Measurements from ENCODE around the gene MINDY4.

MINDY4 gene

DNA sequence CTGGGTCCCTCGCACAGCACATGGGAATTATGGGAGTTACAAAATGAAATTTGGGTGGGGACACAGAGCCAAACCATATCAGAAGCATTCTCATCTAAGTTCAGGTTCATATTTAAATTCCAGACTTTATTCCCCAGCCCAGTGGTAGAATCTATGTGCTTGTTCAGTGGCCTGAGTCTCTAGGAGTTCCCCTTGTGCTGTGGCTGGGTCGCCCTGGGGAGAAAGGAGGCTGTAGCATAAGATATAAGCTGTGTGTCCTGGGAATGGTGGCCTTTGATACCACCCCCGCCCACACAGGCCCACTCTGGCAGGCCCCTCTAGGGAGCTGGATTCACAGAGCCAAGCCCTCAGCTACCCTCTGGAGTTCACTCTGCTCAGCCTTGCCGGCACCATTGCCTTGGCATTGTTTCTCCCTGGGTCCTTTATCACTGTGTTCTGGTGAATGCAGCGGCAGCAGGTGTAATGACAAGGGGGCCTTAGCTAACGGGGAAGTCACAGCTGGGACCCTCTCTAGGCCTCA lies 64.2 kb downstream of the MINDY4 start:
- DNase-seq (ENCODE audit: insufficient read length, low spot score) (no peak), FAIRE-seq (no peak)
- TF ChIP-seq POU2F2 (IDR thresholded peaks at IDR 0.05; ENCODE audit: low read depth, low read length) (no peak), POLR2AphosphoS5 (IDR thresholded peaks at IDR 0.05; ENCODE audit: low read depth, low read length) (no peak), TAF1 (IDR thresholded peaks at IDR 0.05; ENCODE audit: low read depth, low read length) (no peak), POLR2A (IDR thresholded peaks at IDR 0.05; ENCODE audit: low read depth, low read length) (no peak), PAX5 (IDR thresholded peaks at IDR 0.05; ENCODE audit: insufficient read depth, low read length, severe bottlenecking) (no peak), SPI1 (IDR thresholded peaks at IDR 0.05; ENCODE audit: low read depth, low read length) (no peak)

DNA sequence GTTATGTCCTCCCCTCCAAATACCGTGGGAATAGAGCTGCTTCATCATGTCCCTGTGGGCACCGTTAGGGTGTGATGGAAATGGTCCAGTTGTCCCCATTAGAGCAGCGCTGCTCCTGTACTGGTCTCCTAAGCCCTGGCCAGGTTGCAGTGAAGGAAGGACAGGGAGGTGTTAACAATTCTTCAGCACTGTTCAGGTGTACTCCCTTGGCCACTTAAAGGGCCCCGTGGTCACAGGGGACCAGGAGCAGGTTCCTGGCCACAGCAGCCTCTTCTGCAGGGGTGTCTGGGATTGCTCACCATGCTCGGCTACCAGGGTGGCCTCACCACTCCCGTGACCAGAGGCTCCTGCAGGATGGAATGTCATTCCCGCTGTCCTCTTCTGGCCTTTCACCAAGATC lies 65.8 kb downstream of the MINDY4 start:
- FAIRE-seq (no peak), DNase-seq (ENCODE audit: insufficient read length, low spot score) (no peak)
- TF ChIP-seq POLR2A (IDR thresholded peaks at IDR 0.05; ENCODE audit: low read depth, low read length) (no peak), POU2F2 (IDR thresholded peaks at IDR 0.05; ENCODE audit: low read depth, low read length) (no peak), TAF1 (IDR thresholded peaks at IDR 0.05; ENCODE audit: low read depth, low read length) (no peak), SPI1 (IDR thresholded peaks at IDR 0.05; ENCODE audit: low read depth, low read length) (no peak), PAX5 (IDR thresholded peaks at IDR 0.05; ENCODE audit: insufficient read depth, low read length, severe bottlenecking) (no peak), POLR2AphosphoS5 (IDR thresholded peaks at IDR 0.05; ENCODE audit: low read depth, low read length) (no peak)

DNA sequence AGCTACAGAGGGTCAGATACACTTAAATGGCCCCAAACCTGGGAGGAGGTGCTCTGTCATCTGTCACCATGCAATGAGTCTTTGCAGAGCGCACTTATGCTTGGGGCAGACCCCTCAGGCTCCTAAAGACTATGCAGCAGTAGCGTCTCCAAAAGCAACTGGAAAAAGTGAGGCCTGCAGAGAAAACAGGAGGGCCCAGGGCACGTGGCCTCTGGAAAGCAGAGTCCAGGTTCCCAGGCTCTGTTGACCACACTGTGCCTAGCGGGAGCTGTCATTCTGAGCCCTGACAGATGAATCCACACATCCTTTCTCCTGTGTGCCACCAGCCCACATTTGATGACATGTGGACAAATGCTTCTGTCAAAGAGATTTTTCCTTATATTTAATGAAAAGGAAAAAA lies 66.4 kb downstream of the MINDY4 start:
- no peak for TF ChIP-seq TAF1 (IDR thresholded peaks at IDR 0.05; ENCODE audit: low read depth, low read length)
- TF ChIP-seq PAX5 (IDR thresholded peaks at IDR 0.05; ENCODE audit: insufficient read depth, low read length, severe bottlenecking) = no peak
- no peak for TF ChIP-seq SPI1 (IDR thresholded peaks at IDR 0.05; ENCODE audit: low read depth, low read length)
- TF ChIP-seq POLR2AphosphoS5 (IDR thresholded peaks at IDR 0.05; ENCODE audit: low read depth, low read length) = no peak
- TF ChIP-seq POU2F2 (IDR thresholded peaks at IDR 0.05; ENCODE audit: low read depth, low read length) = no peak
- TF ChIP-seq POLR2A (IDR thresholded peaks at IDR 0.05; ENCODE audit: low read depth, low read length) = no peak
- no peak for DNase-seq (ENCODE audit: insufficient read length, low spot score)

DNA sequence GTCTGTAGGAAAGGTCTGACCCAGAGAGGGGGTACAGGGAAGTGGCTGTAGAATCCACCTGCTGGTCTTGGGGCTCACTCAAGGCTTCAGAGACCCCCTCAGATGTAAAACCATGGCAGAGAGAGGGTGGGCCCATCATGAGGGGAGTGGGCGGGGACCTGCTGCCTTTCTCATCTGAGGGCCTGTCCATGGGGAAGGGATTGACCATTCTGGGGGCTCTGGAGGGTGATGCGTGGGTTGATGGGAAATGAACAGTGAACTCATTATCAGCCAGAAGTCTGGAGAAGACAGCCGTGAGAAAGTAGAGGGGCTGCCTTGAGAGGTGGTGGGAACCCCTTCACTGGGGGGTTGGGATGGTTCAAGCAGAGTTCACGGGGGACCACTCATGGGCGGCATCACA lies 66.8 kb downstream of the MINDY4 start:
- no peak for TF ChIP-seq POLR2A (IDR thresholded peaks at IDR 0.05; ENCODE audit: low read depth, low read length)
- no peak for TF ChIP-seq POU2F2 (IDR thresholded peaks at IDR 0.05; ENCODE audit: low read depth, low read length)
- no peak for TF ChIP-seq POLR2AphosphoS5 (IDR thresholded peaks at IDR 0.05; ENCODE audit: low read depth, low read length)
- TF ChIP-seq SPI1 (IDR thresholded peaks at IDR 0.05; ENCODE audit: low read depth, low read length) = no peak
- no peak for TF ChIP-seq TAF1 (IDR thresholded peaks at IDR 0.05; ENCODE audit: low read depth, low read length)
- TF ChIP-seq PAX5 (IDR thresholded peaks at IDR 0.05; ENCODE audit: insufficient read depth, low read length, severe bottlenecking) = no peak
- no peak for DNase-seq (ENCODE audit: insufficient read length, low spot score)
- no peak for FAIRE-seq

More for the DNA sequence above, 66.4 kb downstream of the MINDY4 start:
- no peak for FAIRE-seq

DNA sequence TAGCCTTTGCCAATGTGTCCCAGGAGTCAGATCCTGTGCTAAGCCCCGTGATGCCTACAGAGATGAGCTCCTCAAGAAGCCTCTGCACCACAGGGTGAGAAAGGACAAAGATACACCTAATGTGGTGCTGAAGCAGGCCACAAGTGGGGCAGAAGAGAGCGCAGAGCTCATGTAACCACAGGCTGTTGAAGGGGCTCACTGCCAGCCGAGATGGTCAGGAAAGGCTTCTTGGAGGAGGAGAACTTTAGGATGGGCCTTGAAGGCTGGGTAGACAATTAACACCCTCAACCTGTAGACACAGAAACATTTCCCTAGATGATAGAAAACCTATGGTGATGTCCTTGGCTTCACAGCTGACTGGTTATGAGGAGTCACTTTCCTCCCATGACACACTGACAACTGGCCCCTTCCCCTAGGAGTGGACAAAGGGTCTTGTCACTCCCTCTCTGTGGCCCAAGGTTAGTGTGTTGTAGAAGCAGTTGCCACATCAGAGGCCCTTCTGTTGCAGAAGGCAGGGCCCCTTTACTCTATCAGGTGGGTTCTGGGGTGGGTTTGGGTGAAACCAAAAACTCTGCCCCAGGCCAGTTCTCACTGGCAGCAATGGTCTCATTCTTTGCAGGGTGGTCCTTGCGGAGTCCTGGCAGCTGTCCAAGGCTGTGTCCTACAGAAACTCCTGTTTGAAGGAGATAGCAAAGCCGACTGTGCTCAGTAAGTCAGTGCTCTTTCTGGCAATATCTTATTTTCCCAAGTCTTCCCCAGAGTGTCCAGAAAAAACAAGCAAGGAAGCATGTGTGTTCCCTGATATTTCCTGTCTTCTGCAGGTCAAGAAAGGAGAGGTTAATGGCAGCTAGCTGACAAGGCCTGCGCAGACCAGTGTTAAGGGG lies 69.2 kb downstream of the MINDY4 start:
- DNase-seq (ENCODE audit: insufficient read length, low spot score) (no peak), FAIRE-seq (no peak)
- TF ChIP-seq PAX5 (IDR thresholded peaks at IDR 0.05; ENCODE audit: insufficient read depth, low read length, severe bottlenecking) = no peak
- TF ChIP-seq POU2F2 (IDR thresholded peaks at IDR 0.05; ENCODE audit: low read depth, low read length) = no peak

DNA sequence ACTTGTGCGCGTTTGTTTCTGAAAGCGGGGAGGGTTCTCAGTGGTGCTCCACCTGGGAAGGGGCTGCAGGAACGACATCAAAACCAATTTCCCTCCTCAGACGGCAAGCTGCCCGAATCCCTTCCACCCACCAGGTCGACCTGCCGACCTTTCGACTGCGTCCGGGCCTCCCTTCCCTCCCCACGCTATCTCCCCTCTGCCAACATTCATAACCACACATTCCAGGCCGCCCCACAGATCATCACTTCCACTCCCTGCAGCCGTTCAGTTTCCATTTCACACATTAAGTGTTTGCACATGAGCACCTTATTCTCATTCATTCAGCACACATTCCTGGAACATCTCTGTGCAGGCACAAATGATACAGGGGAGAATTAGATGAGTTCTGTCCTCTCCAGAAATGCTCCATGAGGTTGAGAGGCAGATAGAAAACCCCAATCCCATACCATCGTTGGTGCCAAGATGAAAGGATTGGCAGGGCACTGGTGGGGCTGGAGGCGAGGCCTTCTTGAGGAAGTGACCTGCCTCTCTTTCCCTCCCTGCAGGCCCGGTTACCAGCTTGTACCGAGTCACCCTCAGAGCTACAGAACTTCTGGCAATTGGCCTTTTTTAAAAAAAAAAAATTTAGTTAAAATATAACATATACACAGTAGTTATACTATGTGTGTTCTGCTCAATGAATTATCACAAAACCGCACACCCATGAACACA lies 70.0 kb downstream of the MINDY4 start:
- no peak for DNase-seq (ENCODE audit: insufficient read length, low spot score)
- no peak for TF ChIP-seq SPI1 (IDR thresholded peaks at IDR 0.05; ENCODE audit: low read depth, low read length)
- no peak for TF ChIP-seq POLR2A (IDR thresholded peaks at IDR 0.05; ENCODE audit: low read depth, low read length)
- no peak for TF ChIP-seq PAX5 (IDR thresholded peaks at IDR 0.05; ENCODE audit: insufficient read depth, low read length, severe bottlenecking)
- TF ChIP-seq TAF1 (IDR thresholded peaks at IDR 0.05; ENCODE audit: low read depth, low read length) = no peak
- no peak for TF ChIP-seq POLR2AphosphoS5 (IDR thresholded peaks at IDR 0.05; ENCODE audit: low read depth, low read length)
- TF ChIP-seq POU2F2 (IDR thresholded peaks at IDR 0.05; ENCODE audit: low read depth, low read length) = no peak
- FAIRE-seq = no peak

DNA sequence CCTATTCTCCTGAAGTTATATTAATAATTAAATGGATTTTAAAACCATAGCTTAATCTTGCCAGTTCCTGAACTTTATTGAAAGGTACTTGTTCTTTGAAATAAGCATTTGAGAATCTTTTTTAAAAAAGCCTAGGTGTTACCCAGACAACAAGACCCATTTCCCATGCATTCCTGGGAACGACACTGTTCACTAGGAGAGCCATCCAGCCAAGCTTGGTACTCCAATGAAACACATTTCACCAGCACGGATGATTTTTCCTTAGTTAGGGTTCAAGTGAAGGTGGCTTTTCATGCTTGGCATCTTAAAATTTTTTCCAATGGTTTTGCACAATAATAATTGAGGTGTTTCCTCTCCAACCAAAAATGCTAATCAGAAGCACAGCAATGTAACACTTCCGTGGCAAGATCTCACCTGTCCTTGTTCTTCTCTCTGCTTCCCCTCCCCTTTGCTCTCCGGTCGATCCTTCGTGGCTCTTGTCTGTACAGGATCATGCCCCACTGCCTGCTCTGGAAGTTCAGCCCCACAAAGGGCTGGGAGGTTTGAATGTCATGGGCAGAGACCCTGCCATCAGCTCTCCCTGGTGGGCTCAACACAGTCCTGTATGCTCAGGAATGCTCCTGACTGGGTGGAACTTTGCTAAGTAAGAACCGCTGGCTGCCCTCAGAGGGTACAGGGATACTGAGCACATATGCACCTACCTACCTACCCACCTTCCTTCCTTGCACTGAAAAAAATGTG lies 70.8 kb downstream of the MINDY4 start:
- no peak for DNase-seq (ENCODE audit: insufficient read length, low spot score)
- TF ChIP-seq SPI1 (IDR thresholded peaks at IDR 0.05; ENCODE audit: low read depth, low read length) (no peak), POU2F2 (IDR thresholded peaks at IDR 0.05; ENCODE audit: low read depth, low read length) (no peak), PAX5 (IDR thresholded peaks at IDR 0.05; ENCODE audit: insufficient read depth, low read length, severe bottlenecking) (no peak), TAF1 (IDR thresholded peaks at IDR 0.05; ENCODE audit: low read depth, low read length) (no peak), POLR2AphosphoS5 (IDR thresholded peaks at IDR 0.05; ENCODE audit: low read depth, low read length) (no peak), POLR2A (IDR thresholded peaks at IDR 0.05; ENCODE audit: low read depth, low read length) (no peak)
- FAIRE-seq = no peak

DNA sequence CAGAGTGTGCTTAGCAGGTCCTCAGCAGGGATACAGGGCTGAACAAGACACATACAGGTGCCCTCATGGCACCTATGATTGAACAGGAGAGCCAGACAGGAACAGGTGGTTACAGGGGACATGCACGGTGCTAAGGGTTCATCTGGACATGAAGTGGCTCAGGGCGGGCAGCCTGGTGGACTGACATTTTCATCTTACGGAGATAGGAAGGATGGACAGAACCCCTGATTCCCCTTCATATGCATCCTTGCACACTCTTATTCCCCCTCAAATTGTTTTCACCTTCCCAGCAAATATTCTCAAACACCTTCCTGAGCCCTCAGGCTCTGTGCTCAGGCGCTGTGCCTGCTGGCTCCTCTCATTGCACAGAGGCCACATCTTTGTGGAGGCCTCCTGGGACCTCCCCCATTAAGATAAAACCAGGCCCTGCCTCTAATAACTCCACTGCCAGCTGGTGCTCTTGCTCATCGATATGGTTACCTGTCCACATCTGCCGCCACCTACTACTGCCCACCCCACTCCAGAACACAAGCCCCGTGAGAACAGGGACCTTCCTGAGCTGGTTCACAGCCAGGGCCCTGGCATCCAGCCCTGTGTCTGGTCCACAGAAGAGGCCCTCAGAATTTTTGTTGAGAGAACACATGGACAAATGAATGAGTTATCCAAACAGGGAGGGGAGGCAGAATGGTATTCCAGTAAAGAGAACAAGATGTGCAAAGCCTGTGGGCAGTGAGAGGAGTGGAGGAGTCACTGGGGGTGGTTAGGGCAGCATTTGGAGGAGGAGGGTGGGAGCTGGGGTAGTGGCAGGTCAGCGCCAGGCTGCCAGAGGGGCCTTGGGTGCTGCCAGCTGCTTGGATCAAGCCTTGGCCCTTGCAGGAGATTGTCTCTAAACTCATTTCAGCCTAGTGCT lies 71.6 kb downstream of the MINDY4 start:
- DNase-seq (ENCODE audit: insufficient read length, low spot score) = no peak
- no peak for FAIRE-seq
- TF ChIP-seq PAX5 (IDR thresholded peaks at IDR 0.05; ENCODE audit: insufficient read depth, low read length, severe bottlenecking) (no peak), TAF1 (IDR thresholded peaks at IDR 0.05; ENCODE audit: low read depth, low read length) (no peak), SPI1 (IDR thresholded peaks at IDR 0.05; ENCODE audit: low read depth, low read length) (no peak), POU2F2 (IDR thresholded peaks at IDR 0.05; ENCODE audit: low read depth, low read length) (no peak), POLR2A (IDR thresholded peaks at IDR 0.05; ENCODE audit: low read depth, low read length) (no peak), POLR2AphosphoS5 (IDR thresholded peaks at IDR 0.05; ENCODE audit: low read depth, low read length) (no peak)

All from GM12891 (cell line).